Hepatocyte (in vitro differentiated cells): ENCODE results near the gene DCPS. TPM values are rescaled to one million over a fixed set of nuclear protein-coding genes. Genes with fewer than 3 reads are reported as not detected.
A peak's percentile ranks its signal among the peaks of the same experiment; 100 is the strongest.

ENCODE experiments used
- DNase-seq: peaks from one replicate; pipeline ENCODE4 v3.0.0-alpha.2; 2016; ENCODE audit warnings: low spot score
- H2AFZ ChIP-seq: fragments of 200-600 bp; sonication (generic); 2 replicates; pipeline ENCODE4 v1.6.0; 2016; ENCODE audit warnings: antibody characterized with exemption, mild to moderate bottlenecking
- H3K27ac ChIP-seq: fragments of 200-600 bp; sonication (generic); 2 replicates; pipeline ENCODE4 v1.5.1; 2016; ENCODE audit warnings: mild to moderate bottlenecking
- H3K27me3 ChIP-seq: fragments of 200-600 bp; sonication (generic); 2 replicates; pipeline ENCODE4 v1.6.1; 2016
- H3K36me3 ChIP-seq: fragments of 200-600 bp; sonication (generic); replicated peaks from 2 replicates; pipeline ENCODE4 v1.5.1; 2016; ENCODE audit warnings: low read depth; ENCODE audit not compliant: insufficient read depth
- H3K4me1 ChIP-seq: fragments of 200-600 bp; sonication (generic); 2 replicates; pipeline ENCODE4 v1.5.1; 2016; ENCODE audit warnings: mild to moderate bottlenecking, moderate library complexity; ENCODE audit not compliant: insufficient read depth
- H3K4me2 ChIP-seq: fragments of 200-600 bp; sonication (generic); 2 replicates; pipeline ENCODE4 v1.6.0; 2016
- H3K4me3 ChIP-seq: fragments of 200-600 bp; sonication (generic); 2 replicates; pipeline ENCODE4 v1.5.1; 2016; ENCODE audit warnings: mild to moderate bottlenecking
- H3K79me2 ChIP-seq: fragments of 200-600 bp; sonication (generic); 2 replicates; pipeline ENCODE4 v1.6.0; 2017; ENCODE audit warnings: mild to moderate bottlenecking
- H3K9me2 ChIP-seq: fragments of 200-600 bp; sonication (generic); replicated peaks from 2 replicates; pipeline ENCODE4 v1.6.0; 2017; ENCODE audit warnings: mild to moderate bottlenecking; ENCODE audit not compliant: insufficient read depth
- H3K9me3 ChIP-seq: fragments of 200-600 bp; sonication (generic); 2 replicates; pipeline ENCODE4 v1.5.1; 2016; ENCODE audit warnings: low read depth, mild to moderate bottlenecking
- H4K20me1 ChIP-seq: fragments of 200-600 bp; sonication (generic); 2 replicates; pipeline ENCODE4 v1.6.0; 2016; ENCODE audit warnings: mild to moderate bottlenecking; ENCODE audit not compliant: insufficient read depth, poor library complexity, severe bottlenecking
- CTCF ChIP-seq: fragments of 200-600 bp; sonication (generic); IDR thresholded peaks from 2 replicates; pipeline ENCODE4 v1.5.1; 2016; ENCODE audit warnings: antibody characterized with exemption, mild to moderate bottlenecking; ENCODE audit not compliant: poor library complexity
- EZH2 ChIP-seq: fragments of 200-600 bp; sonication (generic); IDR thresholded peaks from 2 replicates; pipeline ENCODE4 v1.6.1; 2016; ENCODE audit warnings: antibody characterized with exemption, mild to moderate bottlenecking, borderline replicate concordance
- EZH2phosphoT487 ChIP-seq: fragments of 200-600 bp; sonication (generic); IDR thresholded peaks from one replicate; pipeline ENCODE4 v1.6.1; 2018; ENCODE audit warnings: antibody characterized with exemption, mild to moderate bottlenecking, low read depth, moderate library complexity; ENCODE audit not compliant: unreplicated experiment, severe bottlenecking
- WGBS: methylation state at CpG from one replicate; pipeline ENCODE4 v1.1.6; 2016; ENCODE audit warnings: low lambda C conversion rate; ENCODE audit errors: missing lambda C conversion rate; 5-methylcytosine and 5-hydroxymethylcytosine counted together
- polyA plus RNA-seq: library from polyadenylated mRNA; unstranded; fragments of >200 nt; fragmentation: Nextera tagmentation; extraction: Ambion mirVana; gene quantifications from 2 replicates; pipeline ENCODE4 v1.2.1, GENCODE V29; 2016
- total RNA-seq: library from RNA; depleted of rRNA; stranded (reverse); fragments of >200 nt; gene quantifications from 2 replicates; pipeline ENCODE4 v1.2.3, GENCODE V29; 2014

Gene DCPS
- total and polyA plus RNA-seq, 2 experiments from 2014 or later = 6.5 to 16.8 TPM

GRCh38 chr11:126331286-126331685 lies 27.4 kb downstream of the DCPS start:
- H3K9me2 ChIP-seq = no peaks in the 10 kb centered on the region
- H3K36me3 ChIP-seq = no peaks in the 10 kb centered on the region
- H3K4me1 ChIP-seq = peaks cover 4% of the 10 kb centered on the region
- no peak overlapping the region for H2AFZ ChIP-seq
- no peaks in the 10 kb centered on the region for H3K79me2 ChIP-seq
- H3K27ac ChIP-seq = no peak overlapping the region
- no peak overlapping the region for H3K4me2 ChIP-seq
- DNase-seq = no peak
- no peaks in the 10 kb centered on the region for H3K9me3 ChIP-seq
- no peaks in the 10 kb centered on the region for H4K20me1 ChIP-seq
- 97% methylated on average over 13 of the region's 13 CpGs for WGBS
- TF ChIP-seq EZH2 (no peak), EZH2phosphoT487 (no peak), CTCF (no peak)
- no peaks in the 10 kb centered on the region for H3K27me3 ChIP-seq
- H3K4me3 ChIP-seq = no peak overlapping the region

GRCh38 chr11:126332221-126332711 lies 28.4 kb downstream of the DCPS start:
- Histone ChIP-seq H3K79me2 (no peaks in the 10 kb centered on the region), H3K36me3 (no peaks in the 10 kb centered on the region), H3K9me2 (no peaks in the 10 kb centered on the region), H3K27me3 (no peaks in the 10 kb centered on the region), H3K27ac (peak overlapping the region; percentile 23), H3K4me2 (no peak overlapping the region), H3K4me3 (no peak overlapping the region), H2AFZ (no peak overlapping the region), H4K20me1 (no peaks in the 10 kb centered on the region), H3K9me3 (no peaks in the 10 kb centered on the region), H3K4me1 (peaks cover 13% of the 10 kb centered on the region)
- WGBS = 83% methylated on average over 5 of the region's 5 CpGs
- TF ChIP-seq EZH2 (no peak), EZH2phosphoT487 (no peak), CTCF (no peak)
- no peak for DNase-seq

- DNase-seq = no peak
- Histone ChIP-seq H3K4me1 (peaks cover 17% of the 10 kb centered on the region), H3K9me3 (no peaks in the 10 kb centered on the region), H3K36me3 (no peaks in the 10 kb centered on the region), H4K20me1 (no peaks in the 10 kb centered on the region), H3K27ac (no peak overlapping the region), H2AFZ (no peak overlapping the region), H3K4me2 (no peak overlapping the region), H3K27me3 (no peaks in the 10 kb centered on the region), H3K79me2 (no peaks in the 10 kb centered on the region), H3K9me2 (no peaks in the 10 kb centered on the region), H3K4me3 (no peak overlapping the region)
- no peak for TF ChIP-seq EZH2
- TF ChIP-seq EZH2phosphoT487 = no peak
- TF ChIP-seq CTCF = no peak
- WGBS = 88% methylated on average over 7 of the region's 7 CpGs
These were observed 29.3 kb downstream of the DCPS start for GRCh38 chr11:126333142-126333541.
